GM12878 (cell line): ENCODE results near the gene ALKBH2. TPM values are rescaled to one million over a fixed set of nuclear protein-coding genes. Genes with fewer than 3 reads are reported as not detected.

Source experiments
- ATAC-seq: fragments of 200-7000 bp; cut with Tn5 transposase; 3 replicates; pipeline ENCODE4 v1.9.1; 2020; ENCODE audit warnings: mild to moderate bottlenecking, moderate library complexity
- BruUV-seq: library from RNA; stranded (reverse); fragments of 400-500 nt; replicated peaks from 2 replicates; lab custom pipeline; 2021; lab: Mats Ljungman, UMichigan
- CTCF ChIA-PET: fragments of 300-600 bp; sonication (Branson Sonifier 250); formaldehyde crosslinking; extraction: SDS; loops from one replicate; lab custom pipeline; 2021; ENCODE audit warnings: inconsistent platforms; lab: Yijun Ruan, JAX
- POLR2A ChIA-PET: fragments of 350-600 bp; formaldehyde crosslinking; extraction: SDS; loops from one replicate; lab custom pipeline; 2021; ENCODE audit warnings: inconsistent platforms; lab: Charles Lee
- RAD21 ChIA-PET: fragments of 300-600 bp; sonication (Branson Sonifier 250); formaldehyde crosslinking; loops from one replicate; lab custom pipeline; 2023; ENCODE audit warnings: antibody characterized with exemption; ENCODE audit not compliant: unreplicated experiment; lab: Charles Lee
- SMC1A ChIA-PET: fragments of 300-600 bp; sonication (Branson Sonifier 250); formaldehyde crosslinking; loops from one replicate; lab custom pipeline; 2023; ENCODE audit not compliant: unreplicated experiment, uncharacterized antibody; lab: Charles Lee
- DNase-seq: peaks from one replicate; pipeline ENCODE4 v3.0.0-alpha.2; 2011; ENCODE audit warnings: low read depth, low spot score
- FAIRE-seq: peaks from 3 replicates; lab custom pipeline; 2011; peaks lifted over from hg19 to GRCh38; lab: Jason Lieb, UNC
- H2AFZ ChIP-seq: 2 replicates; pipeline ENCODE4 v1.6.0; 2011; ENCODE audit warnings: low read depth, low read length, control low read depth; ENCODE audit not compliant: control insufficient read depth
- H3K27ac ChIP-seq: 2 replicates; pipeline ENCODE4 v1.5.1; 2011; ENCODE audit warnings: control low read depth; ENCODE audit not compliant: control insufficient read depth, insufficient read depth
- H3K27me3 ChIP-seq, 2 experiments: replicated peaks in 1 of 2; 2 replicates each; pipeline versions ENCODE4 v1.6.0 to v1.6.1; 2011; ENCODE audit warnings: low read length in 1 of 2; ENCODE audit not compliant: control insufficient read depth in 2 of 2, insufficient read depth in 2 of 2
- H3K36me3 ChIP-seq, 2 experiments: 2 replicates each; pipeline ENCODE4 v1.5.1; 2011; ENCODE audit warnings: low read length in 1 of 2; ENCODE audit not compliant: control insufficient read depth in 2 of 2, insufficient read depth in 2 of 2
- H3K4me1 ChIP-seq: 2 replicates; pipeline ENCODE4 v1.6.1; 2011; ENCODE audit warnings: mild to moderate bottlenecking, low read length, moderate library complexity, mixed read lengths; ENCODE audit not compliant: control insufficient read depth, insufficient read depth
- H3K4me2 ChIP-seq: 2 replicates; pipeline ENCODE4 v1.6.0; 2011; ENCODE audit warnings: control low read depth; ENCODE audit not compliant: control insufficient read depth, insufficient read depth
- H3K4me3 ChIP-seq: fragments of 200-600 bp; sonication (generic); 2 replicates; pipeline ENCODE4 v1.5.1; 2016
- H3K79me2 ChIP-seq: 2 replicates; pipeline ENCODE4 v1.6.0; 2011; ENCODE audit warnings: low read length; ENCODE audit not compliant: control insufficient read depth, insufficient read depth
- H3K9ac ChIP-seq: 2 replicates; pipeline ENCODE4 v1.8.0; 2011; ENCODE audit warnings: low read length, control low read depth, mixed read lengths; ENCODE audit not compliant: control insufficient read depth, insufficient read depth
- H3K9me3 ChIP-seq: replicated peaks from 3 replicates; pipeline ENCODE4 v1.5.1; 2011; ENCODE audit warnings: mild to moderate bottlenecking, low read length; ENCODE audit not compliant: control insufficient read depth, insufficient read depth
- H4K20me1 ChIP-seq: 2 replicates; pipeline ENCODE4 v1.6.0; 2011; ENCODE audit not compliant: control insufficient read depth, insufficient read depth
- BHLHE40 ChIP-seq, 2 experiments: fragments of 450-650 bp in 1 of 2; IDR thresholded peaks; 2 replicates each; pipeline ENCODE4 v1.6.1; 2011 to 2017; ENCODE audit warnings: low read depth in 2 of 2, borderline replicate concordance in 1 of 2, improper control_type of control experiment in 1 of 2, low read length in 1 of 2, mild to moderate bottlenecking in 1 of 2
- KDM1A ChIP-seq: fragments of 200-600 bp; sonication (generic); IDR thresholded peaks from 2 replicates; pipeline ENCODE4 v1.6.1; 2016; ENCODE audit warnings: borderline replicate concordance
- MYB ChIP-seq: fragments of 150-350 bp; IDR thresholded peaks from 2 replicates; pipeline ENCODE4 v1.6.1; 2014; ENCODE audit warnings: mild to moderate bottlenecking, low read depth, low read length, borderline replicate concordance
- NR2C2 ChIP-seq: IDR thresholded peaks from 2 replicates; pipeline ENCODE4 v1.6.1; 2011; ENCODE audit warnings: borderline replicate concordance, low read depth; ENCODE audit not compliant: control insufficient read depth, insufficient read length
- PML ChIP-seq: IDR thresholded peaks from 2 replicates; pipeline ENCODE4 v1.6.1; 2012; ENCODE audit warnings: low read length, inconsistent platforms
- RELA ChIP-seq: fragments of 450-650 bp; IDR thresholded peaks from 2 replicates; pipeline ENCODE4 v1.8.0; 2014; ENCODE audit warnings: borderline replicate concordance; ENCODE audit not compliant: partially characterized antibody
- SPI1 ChIP-seq: IDR thresholded peaks from 2 replicates; pipeline ENCODE4 v1.6.1; 2011; ENCODE audit warnings: low read depth, mild to moderate bottlenecking, low read length, moderate library complexity, borderline replicate concordance; ENCODE audit not compliant: insufficient read depth
- ZNF384 ChIP-seq: IDR thresholded peaks from 2 replicates; pipeline ENCODE4 v1.6.1; 2012; ENCODE audit warnings: low read depth, mild to moderate bottlenecking, low read length, improper control_type of control experiment, borderline replicate concordance
- WGBS: methylation state at CpG from one replicate; pipeline ENCODE4 v1.1.6; 2016; ENCODE audit warnings: low lambda C conversion rate; ENCODE audit not compliant: insufficient replicate concordance, insufficient coverage; ENCODE audit errors: missing lambda C conversion rate; 5-methylcytosine and 5-hydroxymethylcytosine counted together
- in situ Hi-C: fragments of 300-500 bp; cut with MboI; formaldehyde crosslinking; loops from 9 replicates; pipeline ENCODE4 v1.14.3; 2018; ENCODE audit warnings: mixed read lengths
- intact Hi-C: fragments of 100-400 bp; cut with micrococcal nuclease; formaldehyde crosslinking; loops from one replicate; pipeline ENCODE4 v1.14.2; 2022; ENCODE audit not compliant: unreplicated experiment
- polyA plus RNA-seq, 11 experiments: library from polyadenylated mRNA; depleted of rRNA in 4 of 11; unstranded in 6 of 11; stranded (reverse) in 5 of 11; fragments of >200 nt; fragmentation: Nextera tagmentation in 4 of 11; fragmentation: Illumina TruSeq in 1 of 11; extraction: Ambion mirVana in 4 of 11; extraction: Trizol in 1 of 11; gene quantifications; 1 replicate in 1 of 11; 2 replicates in 10 of 11; pipeline versions ENCODE4 v1.2.1 to v1.2.3, GENCODE V29; 2011 to 2016; ENCODE audit warnings: inconsistent platforms in 2 of 11, missing spikeins in 2 of 11, low read depth in 1 of 11
- total RNA-seq, 4 experiments: library from RNA; depleted of rRNA in 3 of 4; stranded (reverse); fragments of >200 nt in 3 of 4; fragmentation: Illumina TruSeq in 1 of 4; extraction: Trizol in 1 of 4; gene quantifications; 2 replicates each; pipeline versions ENCODE4 v1.2.1 to v1.2.3, GENCODE V29; 2013 to 2021
- TF ChIP-seq, protein P1 (sequence below): fragments of 450-650 bp; IDR thresholded peaks from 2 replicates; pipeline ENCODE4 v1.6.1; 2017; ENCODE audit warnings: antibody characterized with exemption, mild to moderate bottlenecking, moderate library complexity
- TF ChIP-seq, protein P2 (sequence below), 3 experiments: IDR thresholded peaks in 2 of 3; conservative IDR thresholded peaks in 1 of 3; 2 replicates each; pipeline ENCODE4 v1.5.1; 2011; ENCODE audit warnings: low read depth in 3 of 3, low read length in 3 of 3, mild to moderate bottlenecking in 3 of 3, control low read depth in 2 of 3, moderate library complexity in 2 of 3, inconsistent platforms in 1 of 3, mixed read lengths in 1 of 3; ENCODE audit not compliant: control insufficient read depth in 2 of 3, insufficient read depth in 1 of 3; ENCODE audit errors: extremely low read depth in 1 of 3

The ALKBH2 gene
- total and polyA plus RNA-seq, 10 of the 15 experiments (the other 5 are each of a cell fraction or from before 2014, with no cell fraction given) = 5.6 to 40.3 (median 31.2) TPM

DNA sequence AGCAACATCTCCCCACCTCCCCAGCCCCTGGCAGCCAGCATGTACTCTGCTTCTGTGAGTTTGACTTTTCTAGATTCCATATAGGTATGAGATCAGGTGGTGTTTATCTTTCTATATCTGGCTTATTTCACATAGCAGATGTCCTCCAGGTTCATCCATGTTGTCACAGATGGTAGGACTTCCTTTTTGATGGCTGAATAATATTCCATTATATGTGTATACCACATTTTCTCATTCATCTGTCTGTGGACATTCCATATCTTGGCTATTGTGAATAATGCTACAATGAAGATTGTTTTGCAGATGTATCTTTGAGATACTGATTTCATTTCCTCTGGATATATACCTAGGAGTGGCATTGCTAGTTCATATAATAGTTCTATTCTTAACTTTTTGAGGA, 18.4 kb downstream of the ALKBH2 start:
- FAIRE-seq = no peak
- in situ Hi-C loops (no loop called here), intact Hi-C loops (no loop called here)
- H4K20me1 ChIP-seq = no peaks in the 10 kb centered on the region
- no peak overlapping the region for H3K27ac ChIP-seq
- no peaks in the 10 kb centered on the region for H3K27me3 ChIP-seq
- SMC1A ChIA-PET = no interaction called here
- RAD21 ChIA-PET = no interaction called here
- H3K79me2 ChIP-seq = no peaks in the 10 kb centered on the region
- H2AFZ ChIP-seq = no peak overlapping the region
- TF ChIP-seq NR2C2 (no peak), KDM1A (no peak), SPI1 (no peak), PML (no peak)
- H3K36me3 ChIP-seq = no peaks in the 10 kb centered on the region
- H3K9me3 ChIP-seq = no peaks in the 10 kb centered on the region; the same call in 2 of the 3 replicates
- CTCF ChIA-PET = interaction anchor here (1.1 kb wide), 1 partner anchor 18 kb away, joined by 3 read pairs; the partner anchor contains the start of gene ALKBH2
- no peak overlapping the region for H3K4me2 ChIP-seq
- H3K9ac ChIP-seq = no peak overlapping the region
- DNase-seq = no peak
- no peak overlapping the region for H3K4me3 ChIP-seq
- H3K4me1 ChIP-seq = no peaks in the 10 kb centered on the region
- no peak for ATAC-seq
- POLR2A ChIA-PET = no interaction called here
- BruUV-seq = no TSS peak

DNA sequence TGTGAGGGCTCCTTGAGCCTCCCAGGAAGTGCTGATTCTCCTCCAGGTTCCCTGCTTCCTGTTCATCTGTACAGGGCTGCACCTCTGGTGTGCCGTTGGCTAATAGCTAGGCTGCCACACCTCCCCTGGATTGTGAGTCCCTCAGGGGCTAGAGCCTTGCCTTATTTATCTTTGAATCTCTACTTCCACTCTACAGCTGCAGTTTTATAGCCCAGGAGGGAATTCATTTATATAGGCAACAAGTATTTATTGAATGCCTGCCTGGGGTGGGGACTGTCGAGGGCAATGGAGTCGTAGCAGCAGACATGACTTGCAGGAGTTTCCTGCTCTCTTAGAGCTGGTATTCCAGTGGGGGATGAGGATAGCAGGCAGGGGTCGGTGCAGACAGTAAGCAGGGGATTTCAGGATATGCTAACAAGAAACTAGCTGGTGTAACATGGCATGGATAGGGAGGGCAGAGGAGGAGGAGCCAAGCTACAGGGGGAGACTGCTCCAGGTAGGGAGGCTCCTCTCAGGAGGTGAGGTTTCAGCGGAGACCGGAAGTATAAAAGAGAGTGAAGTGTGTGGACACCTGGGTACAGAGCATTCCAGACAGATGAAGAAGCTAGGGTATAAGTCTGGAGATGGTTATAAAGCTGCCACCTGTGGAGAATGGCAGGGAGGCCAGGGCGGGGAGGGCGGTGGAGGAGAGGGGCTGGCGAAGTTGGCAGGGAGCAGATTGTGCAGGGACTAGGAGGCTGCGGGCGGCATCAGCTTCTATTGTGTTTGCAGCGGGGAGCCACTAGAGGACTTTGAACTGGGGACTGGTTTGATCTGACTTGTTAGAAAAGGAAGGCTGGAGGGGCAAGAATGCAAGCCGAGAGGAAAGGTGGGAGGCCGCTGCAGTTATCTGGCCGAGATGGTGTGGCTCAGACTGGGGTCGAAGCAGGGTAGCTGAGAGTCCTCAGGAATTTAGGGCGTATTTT, 23.7 kb downstream of the ALKBH2 start:
- SMC1A ChIA-PET = interaction anchor here (1.5 kb wide), 1 partner anchor 17 kb away, joined by 3 read pairs; no protein-coding TSS in a partner anchor
- H3K4me2 ChIP-seq = no peak overlapping the region
- H3K9ac ChIP-seq = no peak overlapping the region
- CTCF ChIA-PET = interaction anchor here (0.7 to 1.0 kb wide), 2 partner anchors 23 to 45 kb away, joined by 3 read pairs; no protein-coding TSS in a partner anchor
- ATAC-seq (no peak), DNase-seq (no peak), FAIRE-seq (no peak)
- no peaks in the 10 kb centered on the region for H3K27me3 ChIP-seq
- H3K36me3 ChIP-seq = no peaks in the 10 kb centered on the region; a peak in 1 of 4 replicates
- H4K20me1 ChIP-seq = no peaks in the 10 kb centered on the region
- no peak overlapping the region for H3K4me3 ChIP-seq
- H3K79me2 ChIP-seq = no peaks in the 10 kb centered on the region
- in situ Hi-C loops = no loop called here
- POLR2A ChIA-PET = no interaction called here
- no TSS peak for BruUV-seq
- H3K4me1 ChIP-seq = no peaks in the 10 kb centered on the region
- 90% methylated on average over 17 of the region's 17 CpGs for WGBS
- RAD21 ChIA-PET = interaction anchor here (1.0 kb wide), 1 partner anchor 17 kb away, joined by 3 read pairs; the partner anchor contains the start of gene USP30
- H3K27ac ChIP-seq = no peak overlapping the region
- H3K9me3 ChIP-seq = no peaks in the 10 kb centered on the region
- intact Hi-C loops = no loop called here
- H2AFZ ChIP-seq = no peak overlapping the region
- TF ChIP-seq, protein P1, sequence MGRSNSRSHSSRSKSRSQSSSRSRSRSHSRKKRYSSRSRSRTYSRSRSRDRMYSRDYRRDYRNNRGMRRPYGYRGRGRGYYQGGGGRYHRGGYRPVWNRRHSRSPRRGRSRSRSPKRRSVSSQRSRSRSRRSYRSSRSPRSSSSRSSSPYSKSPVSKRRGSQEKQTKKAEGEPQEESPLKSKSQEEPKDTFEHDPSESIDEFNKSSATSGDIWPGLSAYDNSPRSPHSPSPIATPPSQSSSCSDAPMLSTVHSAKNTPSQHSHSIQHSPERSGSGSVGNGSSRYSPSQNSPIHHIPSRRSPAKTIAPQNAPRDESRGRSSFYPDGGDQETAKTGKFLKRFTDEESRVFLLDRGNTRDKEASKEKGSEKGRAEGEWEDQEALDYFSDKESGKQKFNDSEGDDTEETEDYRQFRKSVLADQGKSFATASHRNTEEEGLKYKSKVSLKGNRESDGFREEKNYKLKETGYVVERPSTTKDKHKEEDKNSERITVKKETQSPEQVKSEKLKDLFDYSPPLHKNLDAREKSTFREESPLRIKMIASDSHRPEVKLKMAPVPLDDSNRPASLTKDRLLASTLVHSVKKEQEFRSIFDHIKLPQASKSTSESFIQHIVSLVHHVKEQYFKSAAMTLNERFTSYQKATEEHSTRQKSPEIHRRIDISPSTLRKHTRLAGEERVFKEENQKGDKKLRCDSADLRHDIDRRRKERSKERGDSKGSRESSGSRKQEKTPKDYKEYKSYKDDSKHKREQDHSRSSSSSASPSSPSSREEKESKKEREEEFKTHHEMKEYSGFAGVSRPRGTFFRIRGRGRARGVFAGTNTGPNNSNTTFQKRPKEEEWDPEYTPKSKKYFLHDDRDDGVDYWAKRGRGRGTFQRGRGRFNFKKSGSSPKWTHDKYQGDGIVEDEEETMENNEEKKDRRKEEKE = no peak
- TF ChIP-seq BHLHE40 (IDR thresholded peaks at IDR 0.05; ENCODE audit: borderline replicate concordance in 1 of 2, low read depth in 2 of 2, low read length in 1 of 2) = no peak
- TF ChIP-seq MYB = no peak
- no peak for TF ChIP-seq ZNF384
- TF ChIP-seq RELA = no peak
- TF ChIP-seq, protein P2, sequence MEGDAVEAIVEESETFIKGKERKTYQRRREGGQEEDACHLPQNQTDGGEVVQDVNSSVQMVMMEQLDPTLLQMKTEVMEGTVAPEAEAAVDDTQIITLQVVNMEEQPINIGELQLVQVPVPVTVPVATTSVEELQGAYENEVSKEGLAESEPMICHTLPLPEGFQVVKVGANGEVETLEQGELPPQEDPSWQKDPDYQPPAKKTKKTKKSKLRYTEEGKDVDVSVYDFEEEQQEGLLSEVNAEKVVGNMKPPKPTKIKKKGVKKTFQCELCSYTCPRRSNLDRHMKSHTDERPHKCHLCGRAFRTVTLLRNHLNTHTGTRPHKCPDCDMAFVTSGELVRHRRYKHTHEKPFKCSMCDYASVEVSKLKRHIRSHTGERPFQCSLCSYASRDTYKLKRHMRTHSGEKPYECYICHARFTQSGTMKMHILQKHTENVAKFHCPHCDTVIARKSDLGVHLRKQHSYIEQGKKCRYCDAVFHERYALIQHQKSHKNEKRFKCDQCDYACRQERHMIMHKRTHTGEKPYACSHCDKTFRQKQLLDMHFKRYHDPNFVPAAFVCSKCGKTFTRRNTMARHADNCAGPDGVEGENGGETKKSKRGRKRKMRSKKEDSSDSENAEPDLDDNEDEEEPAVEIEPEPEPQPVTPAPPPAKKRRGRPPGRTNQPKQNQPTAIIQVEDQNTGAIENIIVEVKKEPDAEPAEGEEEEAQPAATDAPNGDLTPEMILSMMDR (IDR thresholded peaks at IDR 0.05 in 2 of 3, conservative IDR thresholded peaks at IDR 0.05 in 1 of 3; ENCODE audit: control insufficient read depth in 2 of 3, extremely low read depth in 1 of 3, insufficient read depth in 1 of 3, low read depth in 3 of 3, low read length in 3 of 3) = no peak
